Measurements from ENCODE around the gene PCGF3.

The PCGF3 gene

DNA sequence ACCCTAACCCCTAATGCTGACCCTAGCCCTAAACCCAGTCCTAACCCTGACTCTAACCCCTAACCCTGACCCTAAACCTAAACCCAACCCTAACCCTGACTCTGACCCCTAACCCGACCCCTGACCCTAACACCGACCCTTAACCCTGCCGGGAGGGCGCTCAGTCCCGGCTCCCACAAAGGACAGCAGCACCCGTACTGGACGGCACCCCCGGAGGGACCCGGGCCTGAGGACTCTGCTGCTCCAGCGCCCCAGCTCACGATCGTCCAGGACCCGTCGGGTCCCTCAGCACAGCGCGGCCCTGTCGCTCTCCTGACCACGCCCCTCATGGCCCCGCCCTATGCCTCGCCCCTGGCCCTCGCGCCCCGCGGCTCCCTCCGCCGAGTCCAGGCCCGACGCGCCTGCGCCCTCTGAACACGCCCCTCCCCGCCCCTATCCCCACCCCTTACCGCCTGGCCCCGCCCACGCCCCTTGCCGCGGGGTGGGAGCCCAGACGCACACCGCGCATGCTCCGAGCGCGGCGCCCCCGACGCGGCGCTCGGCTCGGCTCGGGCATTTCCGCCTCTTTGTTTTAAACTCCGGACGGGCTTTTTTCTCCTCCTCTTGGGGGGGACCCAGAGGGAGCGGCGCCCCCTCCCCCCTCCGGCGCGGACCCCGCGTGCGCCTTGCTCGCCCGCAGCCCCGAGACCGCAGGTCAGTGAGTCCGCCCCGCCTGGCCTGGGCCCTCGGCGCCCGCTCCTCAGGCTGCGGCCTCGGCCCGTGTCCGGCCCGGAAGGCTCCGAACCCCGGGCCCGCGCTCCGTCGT lies at the start of gene PCGF3:
Gene PCGF3 (plus strand): TSS at position 555 of the 805 bp plus-strand sequence. CDS start 27,849 bp downstream, outside the sequence.
- TF ChIP-seq, protein P1, sequence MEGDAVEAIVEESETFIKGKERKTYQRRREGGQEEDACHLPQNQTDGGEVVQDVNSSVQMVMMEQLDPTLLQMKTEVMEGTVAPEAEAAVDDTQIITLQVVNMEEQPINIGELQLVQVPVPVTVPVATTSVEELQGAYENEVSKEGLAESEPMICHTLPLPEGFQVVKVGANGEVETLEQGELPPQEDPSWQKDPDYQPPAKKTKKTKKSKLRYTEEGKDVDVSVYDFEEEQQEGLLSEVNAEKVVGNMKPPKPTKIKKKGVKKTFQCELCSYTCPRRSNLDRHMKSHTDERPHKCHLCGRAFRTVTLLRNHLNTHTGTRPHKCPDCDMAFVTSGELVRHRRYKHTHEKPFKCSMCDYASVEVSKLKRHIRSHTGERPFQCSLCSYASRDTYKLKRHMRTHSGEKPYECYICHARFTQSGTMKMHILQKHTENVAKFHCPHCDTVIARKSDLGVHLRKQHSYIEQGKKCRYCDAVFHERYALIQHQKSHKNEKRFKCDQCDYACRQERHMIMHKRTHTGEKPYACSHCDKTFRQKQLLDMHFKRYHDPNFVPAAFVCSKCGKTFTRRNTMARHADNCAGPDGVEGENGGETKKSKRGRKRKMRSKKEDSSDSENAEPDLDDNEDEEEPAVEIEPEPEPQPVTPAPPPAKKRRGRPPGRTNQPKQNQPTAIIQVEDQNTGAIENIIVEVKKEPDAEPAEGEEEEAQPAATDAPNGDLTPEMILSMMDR (IDR thresholded peaks at IDR 0.05; ENCODE audit: extremely low read depth, insufficient read depth, missing control alignments): no peak
- peak; percentile 100 for DNase-seq (ENCODE audit: low spot score)

GRCh38 chr4:656436-657337 lies 48.9 kb upstream of the PCGF3 start:
- in situ Hi-C loops (cut with MboI; ENCODE audit: low pct_unique_long_range_greater_than_20kb, low sequenced_read_pairs, unreplicated experiment): no loop called here
- TF ChIP-seq, protein P1 (IDR thresholded peaks at IDR 0.05; ENCODE audit: extremely low read depth, insufficient read depth, missing control alignments): no peak
- no peak for DNase-seq (ENCODE audit: low spot score)

More for the DNA sequence above, at the start of gene PCGF3:
- in situ Hi-C loops (cut with MboI; ENCODE audit: low pct_unique_long_range_greater_than_20kb, low sequenced_read_pairs, unreplicated experiment): no loop called here

DNA sequence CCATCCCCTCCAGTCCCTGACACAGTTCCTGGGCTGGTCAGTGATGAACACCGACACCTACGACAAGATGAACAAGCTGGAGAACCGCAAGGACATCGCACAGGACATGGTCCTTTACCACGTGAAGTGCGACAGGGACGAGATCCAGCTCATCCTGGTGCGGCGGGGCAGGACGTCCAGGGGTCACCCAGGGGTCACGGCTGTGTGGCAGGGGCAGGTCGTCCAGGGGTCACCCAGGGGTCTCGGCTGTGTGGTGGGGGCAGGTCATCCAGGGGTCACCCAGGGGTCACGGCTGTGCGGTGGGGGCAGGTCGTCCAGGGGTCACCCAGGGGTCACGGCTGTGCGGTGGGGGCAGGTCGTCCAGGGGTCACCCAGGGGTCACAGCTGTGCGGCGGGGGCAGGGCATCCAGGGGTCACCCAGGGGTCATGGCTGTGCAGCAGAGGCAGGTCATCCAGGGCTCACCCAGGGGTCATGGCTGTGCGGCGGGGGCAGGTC lies 48.2 kb upstream of the PCGF3 start:
- TF ChIP-seq, protein P1 (IDR thresholded peaks at IDR 0.05; ENCODE audit: extremely low read depth, insufficient read depth, missing control alignments): no peak
- in situ Hi-C loops (cut with MboI; ENCODE audit: low pct_unique_long_range_greater_than_20kb, low sequenced_read_pairs, unreplicated experiment): no loop called here
- DNase-seq (ENCODE audit: low spot score): no peak

DNA sequence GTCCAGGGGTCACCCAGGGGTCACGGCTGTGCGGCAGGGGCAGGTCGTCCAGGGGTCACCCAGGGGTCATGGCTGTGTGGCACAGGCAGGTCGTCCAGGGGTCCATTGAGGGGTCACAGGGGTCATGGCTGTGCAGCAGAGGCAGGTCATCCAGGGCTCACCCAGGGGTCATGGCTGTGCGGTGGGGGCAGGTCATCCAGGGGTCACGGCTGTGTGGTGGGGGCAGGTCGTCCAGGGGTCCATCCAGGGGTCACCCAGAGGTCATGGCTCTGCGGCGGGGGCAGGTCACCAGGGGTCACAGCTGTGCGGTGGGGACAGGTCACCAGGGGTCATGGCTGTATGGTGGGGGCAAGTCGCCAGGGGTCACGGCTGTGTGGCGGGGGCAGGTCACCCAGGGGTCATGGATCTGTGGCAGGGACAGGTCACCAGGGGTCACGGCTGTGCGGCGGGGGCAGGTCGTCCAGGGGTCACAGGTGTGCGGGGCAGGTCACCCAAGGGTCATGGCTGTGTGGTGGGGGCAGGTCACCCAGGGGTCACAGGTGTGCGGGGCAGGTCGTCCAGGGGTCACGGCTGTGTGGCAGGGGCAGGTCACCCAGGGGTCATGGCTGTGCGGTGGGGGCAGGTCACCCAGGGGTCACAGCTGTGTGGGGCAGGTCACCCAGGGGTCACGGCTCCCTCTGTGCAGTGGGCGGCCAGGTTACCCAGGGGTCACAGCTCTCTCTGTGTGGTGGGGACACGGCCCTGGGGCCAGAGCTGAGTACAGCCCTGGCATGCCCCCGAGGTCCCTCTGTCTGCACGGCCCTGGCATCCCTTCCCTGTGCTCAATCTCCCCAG lies 47.6 kb upstream of the PCGF3 start:
- in situ Hi-C loops (cut with MboI; ENCODE audit: low pct_unique_long_range_greater_than_20kb, low sequenced_read_pairs, unreplicated experiment): no loop called here
- TF ChIP-seq, protein P1 (IDR thresholded peaks at IDR 0.05; ENCODE audit: extremely low read depth, insufficient read depth, missing control alignments): no peak
- DNase-seq (ENCODE audit: low spot score): no peak

GRCh38 chr4:658681-659667 lies 46.7 kb upstream of the PCGF3 start:
- no peak for DNase-seq (ENCODE audit: low spot score)
- TF ChIP-seq, protein P1 (IDR thresholded peaks at IDR 0.05; ENCODE audit: extremely low read depth, insufficient read depth, missing control alignments): no peak
- in situ Hi-C loops (cut with MboI; ENCODE audit: low pct_unique_long_range_greater_than_20kb, low sequenced_read_pairs, unreplicated experiment): no loop called here

Data from GM13977 (cell line).